Right ventricle myocardium superior (tissue), 1 donor: ENCODE measurements around the gene ZKSCAN8. TPM values are rescaled to one million over a fixed set of nuclear protein-coding genes. Genes with fewer than 3 reads are reported as not detected.
A peak's percentile ranks its signal among the peaks of the same experiment; 100 is the strongest.
"Not testable (repeated sequence)": the region's sequence is repeated elsewhere in the genome, so short reads cannot be mapped to it uniquely, and the experiment has no call there.

ENCODE experiments used
- ATAC-seq: fragments of 200-7000 bp; cut with Tn5 transposase; one replicate; pipeline ENCODE4 v1.9.1; 2020; ENCODE audit warnings: mild to moderate bottlenecking; ENCODE audit not compliant: poor library complexity
- DNase-seq: peaks from one replicate; pipeline ENCODE4 v3.0.0-alpha.2; 2020
- intact Hi-C: fragments of 100-400 bp; cut with DNase I; formaldehyde crosslinking; loops from one replicate; pipeline ENCODE4 v1.11.2; 2022
- long read RNA-seq: library from polyadenylated mRNA; unstranded; transcript quantifications from one replicate; pipeline ENCODE4 v2.0.0, GENCODE V29; 2021
- total RNA-seq: library from RNA; stranded (reverse); fragmentation: NEBNext Ultra II Directional; extraction: Animal tissue kit (Norgen Biotek cat#: 25700); gene quantifications from one replicate; pipeline ENCODE4 v1.2.1, GENCODE V29; 2021
- donor health status: DM: no; HTN: yes; CAD: no; lungs with severe emphysema.

The ZKSCAN8 gene
- 12.0 TPM for total RNA-seq
- long read RNA-seq, partial matches to known transcripts = 1 of 4 reads
- long read RNA-seq, other reads (novel, unspliced or antisense) = 3 of 4 reads

DNA sequence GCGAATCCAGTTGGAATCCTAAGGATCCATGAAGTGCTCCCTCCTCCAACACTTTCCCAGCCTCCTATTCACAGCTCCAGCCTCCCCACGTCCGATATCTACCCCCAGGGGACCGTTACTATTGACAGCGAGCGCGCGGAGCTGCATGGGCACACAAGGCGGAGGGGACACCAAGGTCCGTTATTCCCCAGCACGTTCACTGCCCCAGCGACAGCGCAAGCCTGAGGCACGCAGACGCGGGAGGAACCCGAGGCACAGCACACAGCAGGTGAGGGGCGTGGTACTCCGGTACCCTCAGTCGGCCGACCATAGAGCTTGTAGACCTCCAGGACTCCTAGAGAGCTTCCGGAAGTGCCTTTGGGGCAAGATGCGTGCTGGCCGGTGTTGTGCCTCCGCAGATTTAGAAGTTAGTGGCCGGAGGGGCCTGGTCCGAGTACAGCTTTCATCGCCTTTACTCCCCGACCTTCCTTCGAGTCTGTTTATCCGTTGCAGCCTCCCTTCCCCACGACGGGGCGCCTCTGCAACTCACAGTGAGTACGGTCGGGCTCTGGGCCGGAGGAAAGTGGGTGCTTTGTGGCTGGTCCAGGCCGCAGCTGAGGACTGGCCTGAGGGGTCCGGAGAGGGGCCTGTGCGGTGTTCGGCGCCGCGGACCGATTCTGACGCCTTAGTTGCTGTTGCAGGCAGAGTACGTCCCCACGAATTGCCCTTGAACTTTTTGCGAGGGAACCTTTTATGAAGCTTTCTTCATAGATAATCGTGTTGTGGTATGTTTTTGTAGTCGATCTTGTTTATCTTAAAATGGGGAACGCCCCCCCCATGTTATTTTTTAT is at the start of gene ZKSCAN8:
TSS of gene ZKSCAN8 (plus strand) at position 384 of the 830 bp plus-strand sequence. CDS start 6,525 bp downstream, outside the sequence.
- intact Hi-C loops = no loop called here
- DNase-seq = peak; percentile 86
- ATAC-seq = peak; percentile 91

DNA sequence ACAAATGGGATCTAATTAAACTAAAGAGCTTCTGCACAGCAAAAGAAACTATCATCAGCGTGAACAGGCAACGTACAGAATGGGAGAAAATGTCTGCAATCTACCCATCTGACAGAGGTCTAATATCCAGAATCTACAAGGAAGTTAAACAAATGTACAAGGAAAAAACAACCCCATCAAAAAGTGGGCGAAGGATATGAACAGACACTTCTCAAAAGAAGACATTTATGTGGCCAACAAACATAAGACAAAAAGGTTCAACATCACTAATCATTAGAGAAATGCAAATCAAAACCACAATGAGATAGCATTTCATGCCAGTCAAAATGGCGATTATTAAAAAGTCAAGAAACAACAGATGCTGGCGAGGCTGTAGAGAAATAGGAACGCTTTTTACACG is 39.5 kb upstream of the ZKSCAN8 start:
- ATAC-seq, intact Hi-C loops, DNase-seq: not testable (repeated sequence)

GRCh38 chr6:28102699-28103098 is 39.0 kb upstream of the ZKSCAN8 start:
- intact Hi-C loops, DNase-seq, ATAC-seq: not testable (repeated sequence)

- ATAC-seq (peak; percentile 100), DNase-seq (peak; percentile 90)
- intact Hi-C loops = no loop called here
Observed at GRCh38 chr6:28104392-28105244, 37.1 kb upstream of the ZKSCAN8 start.

GRCh38 chr6:28105245-28105639 is 36.4 kb upstream of the ZKSCAN8 start:
- intact Hi-C loops = no loop called here
- ATAC-seq = no peak

DNA sequence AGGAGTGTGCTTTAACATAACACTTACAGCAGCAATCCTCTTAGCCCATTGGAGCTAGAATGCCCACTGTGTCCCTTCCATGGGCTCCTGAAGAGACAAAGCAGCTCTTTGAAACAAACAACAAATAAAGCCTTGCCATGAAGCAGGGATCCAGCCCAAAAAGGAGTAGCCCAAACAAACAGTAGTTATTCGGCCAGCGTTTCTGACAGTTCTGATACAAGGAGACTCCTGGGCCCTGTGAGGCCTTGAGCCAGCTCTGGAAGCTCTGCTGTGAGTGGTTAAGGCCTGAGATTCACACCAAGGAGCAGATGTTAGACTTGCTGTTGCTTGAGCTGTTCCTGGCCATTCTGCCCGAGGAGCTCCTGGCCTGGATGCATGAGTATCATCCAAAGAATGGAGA is 34.2 kb upstream of the ZKSCAN8 start:
- intact Hi-C loops = no loop called here
- ATAC-seq (no peak), DNase-seq (no peak)

More at GRCh38 chr6:28105245-28105639, 36.4 kb upstream of the ZKSCAN8 start:
- DNase-seq = no peak

- intact Hi-C loops = no loop called here
- ATAC-seq (no peak), DNase-seq (no peak)
Observed at GRCh38 chr6:28111964-28112363, 29.7 kb upstream of the ZKSCAN8 start.

- DNase-seq (no peak), ATAC-seq (no peak)
- intact Hi-C loops = no loop called here
Observed at GRCh38 chr6:28115799-28116198, 25.9 kb upstream of the ZKSCAN8 start.

GRCh38 chr6:28117386-28118050 is 24.2 kb upstream of the ZKSCAN8 start:
- intact Hi-C loops = no loop called here
- DNase-seq (no peak), ATAC-seq (no peak)

GRCh38 chr6:28118217-28118616 is 23.5 kb upstream of the ZKSCAN8 start:
- DNase-seq = no peak
- intact Hi-C loops = no loop called here
- no peak for ATAC-seq

GRCh38 chr6:28121876-28122275 is 19.8 kb upstream of the ZKSCAN8 start:
- intact Hi-C loops = no loop called here
- no peak for ATAC-seq

GRCh38 chr6:28122283-28122682 is 19.4 kb upstream of the ZKSCAN8 start:
- intact Hi-C loops, ATAC-seq, DNase-seq: not testable (repeated sequence)

More at GRCh38 chr6:28121876-28122275, 19.8 kb upstream of the ZKSCAN8 start:
- no peak for DNase-seq

DNA sequence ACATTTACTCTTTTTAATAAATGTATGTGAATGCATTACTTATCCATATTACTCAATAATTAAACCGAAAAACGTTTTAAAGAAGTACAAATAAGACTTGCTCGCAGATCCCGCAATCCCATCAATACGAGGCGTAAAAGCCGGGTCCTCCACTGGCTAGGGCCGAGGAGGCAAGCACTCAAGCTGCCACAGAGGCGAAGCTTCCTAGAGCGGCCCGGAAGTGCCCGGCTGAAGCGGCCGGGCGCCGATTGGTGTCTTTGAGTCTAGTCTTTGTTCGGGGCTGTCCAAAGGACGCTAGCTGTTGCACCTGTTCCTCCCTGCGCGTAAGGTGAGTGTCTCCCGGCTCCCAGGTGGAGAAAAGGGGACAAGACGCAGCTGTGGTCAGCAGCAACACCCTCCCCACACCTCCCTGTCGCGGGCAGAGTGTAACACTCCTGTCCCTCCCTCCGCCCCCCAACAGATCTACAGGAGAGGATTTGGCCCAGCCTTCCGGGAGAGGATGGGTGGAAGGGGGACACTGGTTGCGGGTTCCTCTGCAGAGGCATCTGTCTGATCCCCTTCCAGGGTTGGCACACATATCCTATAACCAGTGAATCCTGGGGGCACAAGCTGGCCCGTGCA is 17.2 kb upstream of the ZKSCAN8 start, which contains the start of gene ZSCAN16:
TSS of gene ZSCAN16 (plus strand) at position 260 of the 621 bp plus-strand sequence. CDS start 835 bp downstream, outside the sequence.
- intact Hi-C loops = no loop called here
- DNase-seq = peak; percentile 91
- peak; percentile 99 for ATAC-seq

DNA sequence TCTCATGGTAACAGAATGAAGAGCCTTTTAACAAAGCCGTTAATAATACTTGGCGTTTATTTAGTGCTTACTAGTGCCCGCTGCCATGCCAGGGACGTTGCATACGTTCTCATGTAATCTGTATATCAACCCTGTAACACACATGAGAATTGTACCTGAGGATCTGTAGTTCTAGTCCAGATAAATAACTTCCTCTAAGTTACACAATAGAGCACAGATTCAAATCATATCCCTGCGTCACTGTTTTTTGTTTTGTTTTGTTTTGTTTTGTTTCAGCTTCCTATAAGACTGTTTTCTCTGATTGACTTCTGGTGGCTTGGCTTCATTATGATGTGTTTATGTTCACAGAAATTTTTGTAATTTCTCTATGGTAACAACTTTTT is 16.7 kb upstream of the ZKSCAN8 start:
- no peak for DNase-seq
- no peak for ATAC-seq
- intact Hi-C loops = no loop called here

GRCh38 chr6:28125401-28125800 is 16.3 kb upstream of the ZKSCAN8 start:
- intact Hi-C loops = no loop called here
- DNase-seq = no peak
- ATAC-seq = no peak

DNA sequence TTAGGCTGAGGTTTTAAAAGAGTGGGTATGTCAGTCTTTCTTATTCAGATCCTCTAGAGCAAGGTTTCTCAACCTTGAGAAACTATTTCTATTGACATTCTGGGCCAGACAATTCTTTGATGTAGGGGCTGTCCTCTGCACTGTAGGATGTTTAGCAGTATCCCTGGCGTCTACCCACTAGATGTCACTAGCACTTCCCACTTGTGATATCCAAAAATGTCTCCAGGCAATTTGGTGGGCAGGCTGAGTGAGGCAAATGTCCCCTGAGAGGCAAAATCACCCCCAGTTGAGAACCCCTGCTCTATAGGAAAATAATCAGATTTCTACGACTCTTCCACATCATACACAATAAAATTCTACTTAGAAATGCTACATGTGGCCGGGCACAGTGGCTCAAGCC is 7.7 kb upstream of the ZKSCAN8 start:
- DNase-seq = no peak
- no peak for ATAC-seq
- intact Hi-C loops = loop anchor here (5.0 kb wide), 1 partner anchor 93 kb away; the partner anchor contains the start of gene ZSCAN9

- DNase-seq = no peak
- ATAC-seq = no peak
- intact Hi-C loops = loop anchor here (5.0 kb wide), 1 partner anchor 93 kb away; the partner anchor contains the start of gene ZSCAN9
Observed at GRCh38 chr6:28134716-28135115, 7.0 kb upstream of the ZKSCAN8 start.

DNA sequence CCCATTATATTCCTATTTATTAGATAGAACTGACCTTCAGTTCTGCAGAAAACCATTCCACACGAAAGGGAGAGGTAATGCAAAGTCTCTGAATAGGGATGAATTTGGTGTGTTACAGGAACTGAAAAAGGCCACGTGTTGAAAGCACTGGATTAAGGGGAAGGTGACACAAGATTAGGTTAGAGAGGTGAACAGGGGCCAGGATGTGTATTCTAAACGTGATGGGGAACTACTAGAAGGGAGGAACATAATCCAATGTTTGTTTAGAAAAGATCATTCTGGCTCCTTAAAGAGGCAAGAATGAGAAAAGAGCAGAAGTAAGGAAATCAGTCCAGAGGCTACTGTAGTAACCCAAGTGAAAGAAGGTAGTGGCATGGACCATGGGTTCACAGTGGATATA is 6.3 kb upstream of the ZKSCAN8 start:
- DNase-seq (no peak), ATAC-seq (no peak)
- intact Hi-C loops = no loop called here
